Panc1 (cell line): ENCODE measurements around the gene METTL22. TPM values are rescaled to one million over a fixed set of nuclear protein-coding genes. Genes with fewer than 3 reads are reported as not detected.

Source experiments
- ATAC-seq: fragments of 200-7000 bp; cut with Tn5 transposase; 2 replicates; pipeline ENCODE4 v1.9.1; 2020; ENCODE audit warnings: mild to moderate bottlenecking, moderate library complexity
- BruUV-seq: library from RNA; stranded (reverse); fragments of 400-500 nt; replicated peaks from 2 replicates; lab custom pipeline; 2021; lab: Mats Ljungman, UMichigan
- CTCF ChIA-PET: fragments of 300-600 bp; sonication (Branson Sonifier 250); formaldehyde crosslinking; loops from one replicate; lab custom pipeline; 2022; ENCODE audit warnings: antibody characterized with exemption; lab: Charles Lee
- POLR2A ChIA-PET: fragments of 300-600 bp; sonication (Branson Sonifier 250); formaldehyde crosslinking; loops from one replicate; lab custom pipeline; 2022; ENCODE audit warnings: antibody characterized with exemption; lab: Charles Lee
- DNase-seq: peaks from one replicate; pipeline ENCODE4 v3.0.0-alpha.2; 2010; ENCODE audit warnings: low read depth, low spot score
- H3K27ac ChIP-seq: 2 replicates; pipeline ENCODE4 v1.5.1; 2011; ENCODE audit warnings: mild to moderate bottlenecking, low read length, inconsistent platforms
- H3K27me3 ChIP-seq: fragments of 200-500 bp; sonication (Bioruptor generic); 2 replicates; pipeline ENCODE4 v1.6.0; 2014; ENCODE audit warnings: low read length, inconsistent platforms; ENCODE audit not compliant: control insufficient read depth, insufficient read depth
- H3K36me3 ChIP-seq: fragments of 200-500 bp; sonication (Bioruptor generic); 2 replicates; pipeline ENCODE4 v1.5.1; 2014; ENCODE audit warnings: inconsistent platforms, mild to moderate bottlenecking, low read length, moderate library complexity; ENCODE audit not compliant: control insufficient read depth, insufficient read depth
- H3K4me1 ChIP-seq: 2 replicates; pipeline ENCODE4 v1.5.1; 2011; ENCODE audit warnings: inconsistent platforms, mild to moderate bottlenecking, low read length, moderate library complexity; ENCODE audit not compliant: control insufficient read depth, insufficient read depth
- H3K4me3 ChIP-seq, 2 experiments: 2 replicates each; pipeline ENCODE4 v1.5.1; 2011 to 2012; ENCODE audit warnings: low read depth in 2 of 2, low read length in 2 of 2, mild to moderate bottlenecking in 2 of 2, inconsistent platforms in 1 of 2, moderate library complexity in 1 of 2
- H3K9me3 ChIP-seq: fragments of 200-500 bp; sonication (Bioruptor generic); 2 replicates; pipeline ENCODE4 v1.5.1; 2014; ENCODE audit warnings: low read depth, mild to moderate bottlenecking, inconsistent platforms, low read length, moderate library complexity; ENCODE audit not compliant: control insufficient read depth, insufficient read depth
- CTCF ChIP-seq: fragments of 450-650 bp; IDR thresholded peaks from 2 replicates; pipeline ENCODE4 v1.5.1; 2017; ENCODE audit warnings: mild to moderate bottlenecking
- POLR2AphosphoS5 ChIP-seq: IDR thresholded peaks from 2 replicates; pipeline ENCODE4 v1.6.1; 2012; ENCODE audit warnings: mild to moderate bottlenecking, low read depth, low read length, moderate library complexity
- REST ChIP-seq, 2 experiments: IDR thresholded peaks; 2 replicates each; pipeline ENCODE4 v1.6.1; 2011 to 2012; ENCODE audit warnings: low read depth in 2 of 2, control low read depth in 1 of 2, low read length in 1 of 2, mild to moderate bottlenecking in 1 of 2, moderate library complexity in 1 of 2; ENCODE audit not compliant: insufficient read depth in 1 of 2
- SIN3A ChIP-seq: IDR thresholded peaks from 2 replicates; pipeline ENCODE4 v1.6.1; 2012; ENCODE audit warnings: low read depth, mild to moderate bottlenecking, low read length, moderate library complexity, borderline replicate concordance; ENCODE audit not compliant: insufficient read depth
- TCF7L2 ChIP-seq: IDR thresholded peaks from 2 replicates; pipeline ENCODE4 v1.6.1; 2011; ENCODE audit warnings: mild to moderate bottlenecking, low read depth, low read length, inconsistent platforms
- in situ Hi-C: cut with HindIII; loops from 2 replicates; pipeline ENCODE4 v1.10.0; 2016; ENCODE audit warnings: low sequenced_read_pairs, low pct_unique_long_range_greater_than_20kb
- intact Hi-C: fragments of 100-400 bp; cut with micrococcal nuclease; formaldehyde crosslinking; loops from one replicate; pipeline ENCODE4 v1.10.0; 2022; ENCODE audit not compliant: unreplicated experiment
- total RNA-seq: library from RNA; stranded (reverse); gene quantifications from one replicate; pipeline ENCODE4 v1.2.1, GENCODE V29; 2021; ENCODE audit not compliant: unreplicated experiment

Gene METTL22
- total RNA-seq, 1 experiment from 2014 or later = 31.8 TPM

- H3K4me1 ChIP-seq = no peaks in the 10 kb centered on the region
- ChIA-PET POLR2A (no interaction called here), CTCF (interaction anchor here (0.6 to 1.3 kb wide), 2 partner anchors 10 to 14 kb away, joined by 3 read pairs; no protein-coding TSS in a partner anchor)
- BruUV-seq = no TSS peak
- ATAC-seq = no peak
- H3K9me3 ChIP-seq = no peaks in the 10 kb centered on the region
- H3K27me3 ChIP-seq = peaks cover 6% of the 10 kb centered on the region
- no peak for TF ChIP-seq SIN3A
- TF ChIP-seq TCF7L2 = no peak
- no peak for TF ChIP-seq POLR2AphosphoS5
- no peak for TF ChIP-seq CTCF
- H3K27ac ChIP-seq = no peak overlapping the region
- DNase-seq = no peak
- intact Hi-C loops = no loop called here
- no peak overlapping the region for H3K4me3 ChIP-seq
- in situ Hi-C loops = no loop called here
- no peaks in the 10 kb centered on the region for H3K36me3 ChIP-seq
These were observed 38.3 kb upstream of the METTL22 start for GRCh38 chr16:8583199-8583598.

GRCh38 chr16:8583732-8584131 is 37.8 kb upstream of the METTL22 start:
- no peaks in the 10 kb centered on the region for H3K36me3 ChIP-seq
- H3K27me3 ChIP-seq = peaks cover 12% of the 10 kb centered on the region
- ChIA-PET POLR2A (no interaction called here), CTCF (interaction anchor here (0.6 kb wide), 1 partner anchor 10 kb away, joined by 3 read pairs; no protein-coding TSS in a partner anchor)
- H3K27ac ChIP-seq = no peak overlapping the region
- H3K4me3 ChIP-seq = no peak overlapping the region
- intact Hi-C loops = no loop called here
- no peaks in the 10 kb centered on the region for H3K9me3 ChIP-seq
- H3K4me1 ChIP-seq = no peaks in the 10 kb centered on the region
- in situ Hi-C loops = no loop called here
- no peak for DNase-seq
- no peak for ATAC-seq
- BruUV-seq = no TSS peak
- TF ChIP-seq SIN3A (no peak), POLR2AphosphoS5 (no peak), CTCF (no peak), TCF7L2 (no peak), REST (IDR thresholded peaks at IDR 0.05; ENCODE audit: insufficient read depth in 1 of 2, low read depth in 2 of 2, low read length in 1 of 2) (no peak)
